ENCODE results near the gene POLD4.

Gene POLD4

GRCh38 chr11:67302571-67303131 is 50.7 kb downstream of the POLD4 start:
- no peak overlapping the region for H3K4me3 ChIP-seq (ENCODE audit: low read depth, low read length)
- DNase-seq (ENCODE audit: low read depth): no peak
- no peak for TF ChIP-seq CTCF (IDR thresholded peaks at IDR 0.05; ENCODE audit: low read depth, low read length, missing control alignments)

- H3K4me3 ChIP-seq (ENCODE audit: low read depth, low read length): no peak overlapping the region
- DNase-seq (ENCODE audit: low read depth): no peak
- no peak for TF ChIP-seq CTCF (IDR thresholded peaks at IDR 0.05; ENCODE audit: low read depth, low read length, missing control alignments)
Observed at GRCh38 chr11:67301951-67302516, 51.3 kb downstream of the POLD4 start.

- no peak for DNase-seq (ENCODE audit: low read depth)
- TF ChIP-seq CTCF (IDR thresholded peaks at IDR 0.05; ENCODE audit: low read depth, low read length, missing control alignments): no peak
- H3K4me3 ChIP-seq (ENCODE audit: low read depth, low read length): no peak overlapping the region
Observed at GRCh38 chr11:67301313-67301921, 51.9 kb downstream of the POLD4 start.
